Activated CD4-positive, alpha-beta T cell treated with anti-CD3 and anti-CD28 coated beads, Interleukin-2, amount 10 ng/mL, durations not matched to agents 7 days and 5 days (primary cell): ENCODE measurements around the gene SLC6A18. TPM values are rescaled to one million over a fixed set of nuclear protein-coding genes. Genes with fewer than 3 reads are reported as not detected.
A peak's percentile ranks its signal among the peaks of the same experiment; 100 is the strongest.
"Not testable (repeated sequence)": the region's sequence is repeated elsewhere in the genome, so short reads cannot be mapped to it uniquely, and the experiment has no call there.

Experiments
- CTCF ChIA-PET: fragments of 350-600 bp; sonication (Branson Sonifier 250); formaldehyde crosslinking; loops from one replicate; lab custom pipeline; 2021; ENCODE audit warnings: antibody characterized with exemption; lab: Charles Lee
- POLR2A ChIA-PET: fragments of 350-600 bp; sonication (Branson Sonifier 250); formaldehyde crosslinking; loops from one replicate; lab custom pipeline; 2021; ENCODE audit warnings: antibody characterized with exemption; lab: Charles Lee
- DNase-seq: peaks from one replicate; pipeline ENCODE4 v3.0.0-alpha.2; 2020
- H3K27ac Mint-ChIP-seq: one replicate; pipeline ENCODE4 v1.8.0; 2021; ENCODE audit warnings: mild to moderate bottlenecking, moderate library complexity, mixed read lengths
- H3K27me3 Mint-ChIP-seq: one replicate; pipeline ENCODE4 v1.8.0; 2021; ENCODE audit warnings: mixed read lengths
- H3K36me3 Mint-ChIP-seq: one replicate; pipeline ENCODE4 v1.8.0; 2021; ENCODE audit warnings: low read depth, mixed read lengths
- H3K4me1 Mint-ChIP-seq: one replicate; pipeline ENCODE4 v1.8.0; 2021; ENCODE audit warnings: mixed read lengths
- H3K4me3 Mint-ChIP-seq: one replicate; pipeline ENCODE4 v1.8.0; 2021; ENCODE audit warnings: mild to moderate bottlenecking, moderate library complexity, mixed read lengths
- H3K9me3 Mint-ChIP-seq: one replicate; pipeline ENCODE4 v1.8.0; 2021; ENCODE audit warnings: mixed read lengths
- total RNA-seq, 2 experiments: library from RNA; stranded (reverse); gene quantifications; one replicate each; pipeline ENCODE4 v1.2.3, GENCODE V29; 2021

The SLC6A18 gene
- total RNA-seq, 2 experiments from 2014 or later = not detected

DNA sequence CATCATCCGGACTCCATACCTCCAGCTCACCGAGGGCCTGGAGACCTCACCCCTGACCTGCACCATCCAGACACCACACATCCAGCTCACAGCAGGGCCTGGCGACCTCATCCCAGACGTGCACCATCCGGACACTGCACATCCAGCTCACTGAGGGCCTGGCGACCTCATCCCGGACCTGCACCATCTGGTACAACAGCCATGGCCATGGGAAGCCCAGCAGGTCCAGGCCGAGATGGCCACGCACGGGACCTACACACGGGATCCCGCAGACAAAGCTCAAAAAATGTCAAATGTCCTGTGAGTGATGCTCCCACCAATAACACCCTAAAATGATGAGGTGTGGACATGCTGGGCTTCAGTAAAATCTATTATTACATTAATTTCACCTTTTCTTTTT, 60.0 kb downstream of the SLC6A18 start:
- Mint-ChIP-seq H3K9me3 (peaks cover 8% of the 10 kb centered on the region), H3K36me3 (peaks cover 11% of the 10 kb centered on the region), H3K4me3 (no peak overlapping the region), H3K27ac (no peak overlapping the region), H3K4me1 (no peaks in the 10 kb centered on the region), H3K27me3 (no peaks in the 10 kb centered on the region)
- DNase-seq = no peak
- ChIA-PET POLR2A (no interaction called here), CTCF (interaction anchor here (0.7 kb wide), 1 partner anchor 546 kb away, joined by 4 read pairs; no protein-coding TSS in a partner anchor)

DNA sequence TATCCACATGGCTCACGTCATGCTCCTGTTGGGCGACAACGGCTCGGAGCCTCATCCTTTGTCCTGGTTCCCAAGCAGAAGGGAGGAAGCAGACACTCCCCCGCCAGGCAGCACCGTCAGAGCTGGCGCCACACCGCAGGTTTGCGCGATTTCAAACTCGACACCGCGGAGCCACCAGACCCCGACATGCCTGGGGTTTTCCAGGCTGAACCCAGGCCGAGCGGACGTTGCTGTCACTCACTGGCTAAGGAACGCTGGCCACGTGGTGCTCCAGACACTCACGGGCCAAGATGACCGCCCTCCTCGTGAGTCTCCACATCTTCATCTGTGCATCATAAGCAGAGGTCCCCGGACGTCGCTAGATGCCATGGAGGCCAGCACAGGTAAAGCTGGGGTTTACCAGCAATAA, 60.7 kb downstream of the SLC6A18 start:
- POLR2A ChIA-PET = no interaction called here
- peaks cover 8% of the 10 kb centered on the region for H3K9me3 Mint-ChIP-seq
- no peaks in the 10 kb centered on the region for H3K4me1 Mint-ChIP-seq

DNA sequence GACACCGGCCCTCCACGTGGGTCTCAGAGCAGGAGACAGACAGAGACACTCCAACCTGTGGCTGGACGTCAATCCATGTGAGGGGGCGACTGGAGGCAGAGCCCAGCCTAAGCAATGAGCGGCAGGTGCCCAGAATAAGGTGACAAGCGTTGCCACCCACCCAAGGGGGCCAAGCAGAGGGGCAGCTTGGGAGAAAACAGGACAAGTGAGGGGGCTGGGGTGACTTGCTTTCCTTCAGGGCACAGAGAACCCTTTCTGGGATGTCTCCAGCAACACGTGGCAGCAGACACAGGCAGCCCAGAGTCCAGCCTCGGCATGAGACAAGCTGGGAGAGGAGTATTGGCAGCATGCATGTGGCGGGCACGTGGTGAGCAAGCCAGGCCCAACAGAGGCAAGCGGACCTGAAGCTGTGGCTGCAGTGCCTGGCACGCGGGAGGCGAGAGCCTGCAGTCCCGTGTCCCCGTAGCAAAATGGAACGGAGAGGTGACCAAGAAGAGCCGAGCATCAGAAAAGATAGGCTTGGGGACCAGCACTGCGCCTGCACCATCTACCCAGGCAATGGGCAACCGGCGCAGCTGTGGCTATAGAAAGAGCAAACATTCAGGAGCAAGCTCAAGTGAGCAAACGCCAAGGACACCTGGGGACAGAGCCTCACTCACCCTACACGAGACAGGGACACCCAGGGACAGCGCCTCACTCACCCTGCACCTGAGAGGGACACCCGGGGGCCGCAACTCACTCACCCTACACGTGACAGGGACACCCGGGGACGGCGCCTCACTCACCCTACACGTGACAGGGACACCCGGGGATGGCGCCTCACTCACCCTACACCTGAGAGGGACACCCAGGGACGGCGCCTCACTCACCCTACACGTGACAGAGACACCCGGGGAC, 63.5 kb downstream of the SLC6A18 start:
- ChIA-PET CTCF (no interaction called here), POLR2A (no interaction called here)
- Mint-ChIP-seq H3K36me3 (peaks cover 11% of the 10 kb centered on the region), H3K27ac (no peak overlapping the region), H3K4me3 (no peak overlapping the region), H3K27me3 (no peaks in the 10 kb centered on the region), H3K9me3 (peaks cover 8% of the 10 kb centered on the region), H3K4me1 (peaks cover 2% of the 10 kb centered on the region)
- DNase-seq = no peak

More for the DNA sequence above, 60.7 kb downstream of the SLC6A18 start:
- H3K27ac Mint-ChIP-seq = peak overlapping the region; percentile 47
- no peaks in the 10 kb centered on the region for H3K27me3 Mint-ChIP-seq
- CTCF ChIA-PET = no interaction called here
- peaks cover 11% of the 10 kb centered on the region for H3K36me3 Mint-ChIP-seq
- no peak for DNase-seq
- H3K4me3 Mint-ChIP-seq = no peak overlapping the region

DNA sequence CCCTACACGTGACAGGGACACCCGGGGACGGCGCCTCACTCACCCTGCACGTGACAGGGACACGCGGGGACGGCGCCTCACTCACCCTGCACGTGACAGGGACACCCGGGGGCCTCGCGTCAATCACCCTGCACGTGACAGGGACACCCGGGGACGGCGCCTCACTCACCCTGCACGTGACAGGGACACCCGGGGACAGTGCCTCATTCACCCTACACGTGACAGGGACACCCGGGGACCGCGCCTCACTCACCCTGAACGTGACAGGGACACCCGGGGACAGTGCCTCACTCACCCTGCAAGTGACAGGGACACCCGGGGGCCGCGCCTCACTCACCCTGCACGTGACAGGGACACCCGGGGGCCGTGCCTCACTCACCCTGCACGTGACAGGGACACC, 64.4 kb downstream of the SLC6A18 start:
- H3K9me3 Mint-ChIP-seq, H3K4me1 Mint-ChIP-seq, DNase-seq, H3K4me3 Mint-ChIP-seq, H3K27me3 Mint-ChIP-seq, CTCF ChIA-PET, POLR2A ChIA-PET, H3K27ac Mint-ChIP-seq: not testable (repeated sequence)
- H3K36me3 Mint-ChIP-seq = peaks cover 11% of the 10 kb centered on the region

DNA sequence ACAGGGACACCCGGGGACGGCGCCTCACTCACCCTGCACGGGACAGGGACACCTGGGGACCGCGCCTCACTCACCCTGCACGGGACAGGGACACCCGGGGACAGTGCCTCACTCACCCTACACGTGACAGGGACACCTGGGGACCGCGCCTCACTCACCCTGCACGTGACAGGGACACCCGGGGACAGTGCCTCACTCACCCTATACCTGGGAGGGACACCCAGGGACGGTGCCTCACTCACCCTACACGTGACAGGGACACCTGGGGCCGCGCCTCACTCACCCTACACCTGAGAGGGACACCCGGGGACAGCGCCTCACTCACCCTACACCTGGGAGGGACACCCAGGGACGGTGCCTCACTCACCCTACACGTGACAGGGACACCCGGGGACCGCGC, 65.8 kb downstream of the SLC6A18 start:
- H3K27ac Mint-ChIP-seq, DNase-seq, POLR2A ChIA-PET, CTCF ChIA-PET, H3K27me3 Mint-ChIP-seq, H3K4me3 Mint-ChIP-seq, H3K4me1 Mint-ChIP-seq, H3K9me3 Mint-ChIP-seq: not testable (repeated sequence)
- peaks cover 11% of the 10 kb centered on the region for H3K36me3 Mint-ChIP-seq

DNA sequence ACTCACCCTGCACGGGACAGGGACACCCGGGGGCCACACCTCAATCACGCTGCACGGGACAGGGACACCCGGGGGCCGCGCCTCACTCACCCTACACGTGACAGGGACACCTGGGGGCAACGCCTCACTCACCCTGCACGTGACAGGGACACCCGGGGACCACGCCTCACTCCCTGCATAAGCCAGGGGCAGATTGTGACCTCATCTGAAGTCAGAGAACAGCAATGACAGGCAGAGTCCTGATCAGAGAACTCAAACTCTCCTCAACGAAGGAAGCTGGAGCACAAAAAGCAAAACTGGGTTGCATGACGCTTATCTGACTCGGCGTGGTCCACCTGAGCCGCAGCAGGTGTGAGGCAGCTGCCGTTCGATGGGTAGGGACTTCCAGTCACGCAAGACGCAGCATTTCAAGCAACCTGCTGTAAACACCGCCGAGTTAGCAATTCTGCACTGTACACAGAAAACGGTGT, 66.5 kb downstream of the SLC6A18 start:
- Mint-ChIP-seq H3K4me1 (peaks cover 6% of the 10 kb centered on the region), H3K9me3 (peaks cover 8% of the 10 kb centered on the region), H3K27me3 (no peaks in the 10 kb centered on the region), H3K36me3 (peaks cover 11% of the 10 kb centered on the region), H3K27ac (no peak overlapping the region), H3K4me3 (no peak overlapping the region)
- DNase-seq = no peak
- ChIA-PET POLR2A (no interaction called here), CTCF (no interaction called here)

DNA sequence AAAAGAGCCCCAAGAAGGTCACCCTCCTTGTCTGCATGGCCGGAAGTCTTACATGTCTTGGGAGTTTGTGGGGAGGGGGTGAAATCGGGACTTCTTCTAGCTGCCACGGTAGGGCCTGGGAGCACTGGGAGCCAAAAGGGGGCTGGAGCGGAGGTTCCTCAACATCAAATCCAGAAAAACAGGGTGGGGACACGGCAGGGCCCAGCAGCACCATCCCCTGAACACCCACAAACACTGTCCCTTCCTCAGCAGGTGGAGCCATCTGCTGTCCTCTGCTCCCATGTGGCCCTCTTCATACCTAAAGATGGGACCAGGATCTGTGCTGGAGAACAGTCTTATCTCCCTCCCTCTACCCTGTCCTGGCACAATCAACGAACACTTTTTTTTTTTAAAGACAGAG, 67.0 kb downstream of the SLC6A18 start:
- Mint-ChIP-seq H3K36me3 (peaks cover 11% of the 10 kb centered on the region), H3K4me3 (no peak overlapping the region), H3K4me1 (peaks cover 6% of the 10 kb centered on the region), H3K27ac (no peak overlapping the region), H3K9me3 (peaks cover 8% of the 10 kb centered on the region), H3K27me3 (no peaks in the 10 kb centered on the region)
- ChIA-PET POLR2A (no interaction called here), CTCF (no interaction called here)
- DNase-seq = no peak

DNA sequence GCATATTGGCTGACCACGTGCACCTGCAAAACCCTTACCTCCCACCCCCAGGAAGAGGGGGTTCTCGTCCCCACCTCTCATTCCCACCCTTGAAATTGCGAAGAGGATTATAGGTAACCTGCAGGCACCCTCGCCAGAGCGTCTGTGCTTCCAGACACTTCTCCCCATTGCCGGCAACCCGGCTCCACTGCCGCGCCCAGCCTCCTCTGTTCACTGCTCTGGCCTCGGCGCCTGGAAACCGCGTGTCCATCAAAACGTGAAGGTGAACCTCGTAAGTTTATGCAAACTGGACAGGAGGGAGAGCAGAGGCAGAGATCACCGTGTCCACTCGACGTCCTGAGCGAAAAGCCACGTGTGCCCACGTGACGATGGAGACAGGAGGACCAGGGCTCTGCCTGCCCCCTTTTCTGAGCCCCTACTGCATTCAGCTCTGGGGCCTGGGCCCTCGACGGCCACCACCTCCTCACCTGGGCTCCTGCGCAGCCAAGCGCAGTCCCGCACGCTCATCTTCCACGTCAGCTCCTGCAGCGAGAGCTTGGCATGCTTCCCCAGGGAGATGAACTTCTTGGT, 67.8 kb downstream of the SLC6A18 start:
- no peak for DNase-seq

DNA sequence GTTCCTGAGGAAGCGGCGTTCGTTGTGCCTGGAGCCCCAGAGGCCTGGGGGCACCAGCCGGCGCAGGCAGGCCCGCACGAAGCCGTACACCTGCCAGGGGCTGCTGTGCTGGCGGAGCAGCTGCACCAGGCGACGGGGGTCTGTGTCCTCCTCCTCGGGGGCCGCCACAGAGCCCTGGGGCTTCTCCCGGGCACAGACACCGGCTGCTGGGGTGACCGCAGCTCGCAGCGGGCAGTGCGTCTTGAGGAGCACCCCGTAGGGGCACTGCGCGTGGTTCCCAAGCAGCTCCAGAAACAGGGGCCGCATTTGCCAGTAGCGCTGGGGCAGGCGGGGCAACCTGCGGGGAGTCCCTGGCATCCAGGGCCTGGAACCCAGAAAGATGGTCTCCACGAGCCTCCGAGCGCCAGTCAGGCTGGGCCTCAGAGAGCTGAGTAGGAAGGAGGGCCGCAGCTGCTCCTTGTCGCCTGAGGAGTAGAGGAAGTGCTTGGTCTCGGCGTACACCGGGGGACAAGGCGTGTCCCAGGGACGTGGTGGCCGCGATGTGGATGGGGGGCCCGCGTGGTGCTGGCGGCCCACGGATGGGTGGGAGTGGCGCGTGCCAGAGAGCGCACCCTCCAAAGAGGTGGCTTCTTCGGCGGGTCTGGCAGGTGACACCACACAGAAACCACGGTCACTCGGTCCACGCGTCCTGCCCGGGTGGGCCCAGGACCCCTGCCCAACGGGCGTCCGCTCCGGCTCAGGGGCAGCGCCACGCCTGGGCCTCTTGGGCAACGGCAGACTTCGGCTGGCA, 68.4 kb downstream of the SLC6A18 start:
- POLR2A ChIA-PET = no interaction called here

More for the DNA sequence above, 67.8 kb downstream of the SLC6A18 start:
- Mint-ChIP-seq H3K27ac (peak overlapping the region; percentile 36), H3K4me1 (peaks cover 6% of the 10 kb centered on the region), H3K27me3 (no peaks in the 10 kb centered on the region), H3K4me3 (peak overlapping the region; percentile 32), H3K36me3 (peaks cover 8% of the 10 kb centered on the region), H3K9me3 (peaks cover 5% of the 10 kb centered on the region)
- POLR2A ChIA-PET = no interaction called here
- CTCF ChIA-PET = no interaction called here

DNA sequence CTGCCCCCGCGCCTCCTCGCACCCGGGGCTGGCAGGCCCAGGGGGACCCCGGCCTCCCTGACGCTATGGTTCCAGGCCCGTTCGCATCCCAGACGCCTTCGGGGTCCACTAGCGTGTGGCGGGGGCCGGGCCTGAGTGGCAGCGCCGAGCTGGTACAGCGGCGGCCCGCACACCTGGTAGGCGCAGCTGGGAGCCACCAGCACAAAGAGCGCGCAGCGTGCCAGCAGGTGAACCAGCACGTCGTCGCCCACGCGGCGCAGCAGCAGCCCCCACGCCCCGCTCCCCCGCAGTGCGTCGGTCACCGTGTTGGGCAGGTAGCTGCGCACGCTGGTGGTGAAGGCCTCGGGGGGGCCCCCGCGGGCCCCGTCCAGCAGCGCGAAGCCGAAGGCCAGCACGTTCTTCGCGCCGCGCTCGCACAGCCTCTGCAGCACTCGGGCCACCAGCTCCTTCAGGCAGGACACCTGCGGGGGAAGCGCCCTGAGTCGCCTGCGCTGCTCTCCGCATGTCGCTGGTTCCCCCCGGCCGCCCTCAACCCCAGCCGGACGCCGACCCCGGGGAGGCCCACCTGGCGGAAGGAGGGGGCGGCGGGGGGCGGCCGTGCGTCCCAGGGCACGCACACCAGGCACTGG, 69.1 kb downstream of the SLC6A18 start:
- Mint-ChIP-seq H3K9me3 (no peaks in the 10 kb centered on the region), H3K36me3 (no peaks in the 10 kb centered on the region), H3K27ac (no peak overlapping the region), H3K4me1 (peaks cover 6% of the 10 kb centered on the region), H3K27me3 (no peaks in the 10 kb centered on the region), H3K4me3 (no peak overlapping the region)
- ChIA-PET POLR2A (no interaction called here), CTCF (interaction anchor here (0.9 to 1.3 kb wide), 2 partner anchors 33 to 38 kb away, joined by 3 read pairs; no protein-coding TSS in a partner anchor)
- DNase-seq = no peak

More for the DNA sequence above, 68.4 kb downstream of the SLC6A18 start:
- peaks cover 6% of the 10 kb centered on the region for H3K4me1 Mint-ChIP-seq
- CTCF ChIA-PET = interaction anchor here (0.9 to 1.3 kb wide), 2 partner anchors 33 to 38 kb away, joined by 3 read pairs; no protein-coding TSS in a partner anchor
- H3K9me3 Mint-ChIP-seq = no peaks in the 10 kb centered on the region
- DNase-seq = no peak
- H3K27ac Mint-ChIP-seq = no peak overlapping the region
- H3K4me3 Mint-ChIP-seq = peak overlapping the region; percentile 27
- H3K36me3 Mint-ChIP-seq = peaks cover 1% of the 10 kb centered on the region
- H3K27me3 Mint-ChIP-seq = no peaks in the 10 kb centered on the region

DNA sequence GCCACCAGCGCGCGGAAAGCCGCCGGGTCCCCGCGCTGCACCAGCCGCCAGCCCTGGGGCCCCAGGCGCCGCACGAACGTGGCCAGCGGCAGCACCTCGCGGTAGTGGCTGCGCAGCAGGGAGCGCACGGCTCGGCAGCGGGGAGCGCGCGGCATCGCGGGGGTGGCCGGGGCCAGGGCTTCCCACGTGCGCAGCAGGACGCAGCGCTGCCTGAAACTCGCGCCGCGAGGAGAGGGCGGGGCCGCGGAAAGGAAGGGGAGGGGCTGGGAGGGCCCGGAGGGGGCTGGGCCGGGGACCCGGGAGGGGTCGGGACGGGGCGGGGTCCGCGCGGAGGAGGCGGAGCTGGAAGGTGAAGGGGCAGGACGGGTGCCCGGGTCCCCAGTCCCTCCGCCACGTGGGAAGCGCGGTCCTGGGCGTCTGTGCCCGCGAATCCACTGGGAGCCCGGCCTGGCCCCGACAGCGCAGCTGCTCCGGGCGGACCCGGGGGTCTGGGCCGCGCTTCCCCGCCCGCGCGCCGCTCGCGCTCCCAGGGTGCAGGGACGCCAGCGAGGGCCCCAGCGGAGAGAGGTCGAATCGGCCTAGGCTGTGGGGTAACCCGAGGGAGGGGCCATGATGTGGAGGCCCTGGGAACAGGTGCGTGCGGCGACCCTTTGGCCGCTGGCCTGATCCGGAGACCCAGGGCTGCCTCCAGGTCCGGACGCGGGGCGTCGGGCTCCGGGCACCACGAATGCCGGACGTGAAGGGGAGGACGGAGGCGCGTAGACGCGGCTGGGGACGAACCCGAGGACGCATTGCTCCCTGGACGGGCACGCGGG, 69.9 kb downstream of the SLC6A18 start, which contains the start of gene TERT:
Gene TERT (minus strand): TSS at position 234 of the 815 bp plus-strand sequence. CDS start 79 bp downstream, at position 155.
- Mint-ChIP-seq H3K27ac (no peak within 1 kb of the TSS), H3K4me3 (peak within 1 kb of the TSS; percentile 40), H3K4me1 (peaks cover 6% of the 10 kb centered on the region), H3K36me3 (no peaks in the 10 kb centered on the region), H3K27me3 (no peaks in the 10 kb centered on the region), H3K9me3 (no peaks in the 10 kb centered on the region)
- peak; percentile 79 for DNase-seq
- CTCF ChIA-PET = interaction anchor here (0.9 to 1.3 kb wide), 2 partner anchors 34 to 37 kb away, joined by 3 read pairs; no protein-coding TSS in a partner anchor
- POLR2A ChIA-PET = no interaction called here
